IMR-90 (cell line): ENCODE results near the gene MLLT1. TPM values are rescaled to one million over a fixed set of nuclear protein-coding genes. Genes with fewer than 3 reads are reported as not detected.

ENCODE experiments used
- ATAC-seq: fragments of 200-7000 bp; cut with Tn5 transposase; 2 replicates; pipeline ENCODE4 v1.9.1; 2020; ENCODE audit warnings: low read depth, mild to moderate bottlenecking, moderate library complexity
- BruUV-seq: library from RNA; stranded (reverse); fragments of 400-500 nt; replicated peaks from 2 replicates; lab custom pipeline; 2021; lab: Mats Ljungman, UMichigan
- CTCF ChIA-PET: fragments of 300-600 bp; formaldehyde crosslinking; extraction: SDS; loops from one replicate; lab custom pipeline; 2021; ENCODE audit warnings: antibody characterized with exemption; lab: Yijun Ruan, JAX
- POLR2A ChIA-PET: fragments of 300-600 bp; sonication (Branson Sonifier 250); formaldehyde crosslinking; loops from one replicate; lab custom pipeline; 2022; ENCODE audit warnings: antibody characterized with exemption; ENCODE audit not compliant: unreplicated experiment; lab: Charles Lee
- DNase-seq: peaks from one replicate; pipeline ENCODE4 v3.0.0; 2013
- H2AFZ ChIP-seq: replicated peaks from 2 replicates; pipeline ENCODE3; 2013; ENCODE audit warnings: low read length, mild to moderate bottlenecking; ENCODE audit not compliant: poor library complexity
- H2AK5ac ChIP-seq: 2 replicates; pipeline ENCODE4 v1.6.1; 2013; ENCODE audit warnings: low read depth, low read length, inconsistent platforms
- H2AK9ac ChIP-seq: replicated peaks from 2 replicates; pipeline ENCODE3; 2013; ENCODE audit warnings: mild to moderate bottlenecking, low read depth, low read length, moderate library complexity; ENCODE audit not compliant: poor library complexity
- H2BK120ac ChIP-seq: 2 replicates; pipeline ENCODE4 v1.6.1; 2013; ENCODE audit warnings: low read depth, low read length, inconsistent platforms
- H2BK15ac ChIP-seq: 3 replicates; pipeline ENCODE4 v1.6.1; 2013; ENCODE audit warnings: low read depth, low read length, inconsistent platforms
- H2BK20ac ChIP-seq: 2 replicates; pipeline ENCODE4 v1.6.1; 2013; ENCODE audit warnings: low read depth, mild to moderate bottlenecking, inconsistent platforms, low read length, moderate library complexity
- H2BK5ac ChIP-seq: 2 replicates; pipeline ENCODE4 v1.6.1; 2013; ENCODE audit warnings: mild to moderate bottlenecking, low read depth, low read length, inconsistent platforms; ENCODE audit not compliant: poor library complexity, severe bottlenecking
- H3K14ac ChIP-seq: replicated peaks from 2 replicates; pipeline ENCODE4 v1.6.1; 2013; ENCODE audit warnings: low read depth, low read length, inconsistent platforms
- H3K18ac ChIP-seq: 2 replicates; pipeline ENCODE4 v1.6.1; 2013; ENCODE audit warnings: low read depth, low read length, control low read depth
- H3K23ac ChIP-seq: 2 replicates; pipeline ENCODE4 v1.6.1; 2013; ENCODE audit warnings: low read depth, low read length, inconsistent platforms
- H3K27ac ChIP-seq: 2 replicates; pipeline ENCODE4 v1.5.1; 2013; ENCODE audit warnings: mild to moderate bottlenecking, control low read depth, low read length; ENCODE audit not compliant: insufficient read depth
- H3K27me3 ChIP-seq: 2 replicates; pipeline ENCODE4 v1.6.1; 2013; ENCODE audit warnings: low read length; ENCODE audit not compliant: control insufficient read depth, insufficient read depth
- H3K36me3 ChIP-seq: 2 replicates; pipeline ENCODE4 v1.6.1; 2013; ENCODE audit warnings: low read length, mixed read lengths; ENCODE audit not compliant: control insufficient read depth, insufficient read depth
- H3K4ac ChIP-seq: 2 replicates; pipeline ENCODE4 v1.6.1; 2013; ENCODE audit warnings: low read depth, low read length, inconsistent platforms
- H3K4me1 ChIP-seq: 2 replicates; pipeline ENCODE4 v1.6.1; 2013; ENCODE audit warnings: low read length, mixed read lengths; ENCODE audit not compliant: control insufficient read depth, insufficient read depth
- H3K4me2 ChIP-seq: 2 replicates; pipeline ENCODE4 v1.6.1; 2013; ENCODE audit warnings: low read depth, mild to moderate bottlenecking, control low read depth, low read length, moderate library complexity
- H3K4me3 ChIP-seq: 2 replicates; pipeline ENCODE4 v1.5.1; 2013; ENCODE audit warnings: low read depth, mild to moderate bottlenecking, control low read depth, low read length, moderate library complexity; ENCODE audit not compliant: insufficient read depth
- H3K56ac ChIP-seq: 2 replicates; pipeline ENCODE4 v1.6.1; 2013; ENCODE audit warnings: low read length, inconsistent platforms; ENCODE audit not compliant: insufficient read depth; ENCODE audit errors: extremely low read depth
- H3K79me1 ChIP-seq, 2 experiments: 2 replicates each; pipeline ENCODE4 v1.6.1; 2013; ENCODE audit warnings: low read length in 2 of 2, inconsistent platforms in 1 of 2, low read depth in 1 of 2
- H3K9ac ChIP-seq: 2 replicates; pipeline ENCODE4 v1.6.1; 2013; ENCODE audit warnings: low read depth, low read length, control low read depth
- H3K9me1 ChIP-seq: 2 replicates; pipeline ENCODE4 v1.6.1; 2013; ENCODE audit warnings: low read length, inconsistent platforms; ENCODE audit not compliant: insufficient read depth
- H3K9me3 ChIP-seq: 2 replicates; pipeline ENCODE4 v1.6.1; 2013; ENCODE audit warnings: low read length; ENCODE audit not compliant: control insufficient read depth, insufficient read depth
- H4K20me1 ChIP-seq: 2 replicates; pipeline ENCODE4 v1.6.1; 2013; ENCODE audit warnings: low read length, inconsistent platforms; ENCODE audit not compliant: insufficient read depth
- H4K5ac ChIP-seq: 2 replicates; pipeline ENCODE4 v1.6.1; 2013; ENCODE audit warnings: mild to moderate bottlenecking, low read depth, low read length, control low read depth
- H4K8ac ChIP-seq, 2 experiments: 2 replicates each; pipeline ENCODE4 v1.6.1; 2013; ENCODE audit warnings: low read depth in 2 of 2, low read length in 2 of 2, control low read depth in 1 of 2, inconsistent platforms in 1 of 2
- H4K91ac ChIP-seq: 2 replicates; pipeline ENCODE4 v1.6.1; 2013; ENCODE audit warnings: low read depth, low read length, inconsistent platforms; ENCODE audit not compliant: insufficient read depth
- CHD1 ChIP-seq: IDR thresholded peaks from 2 replicates; pipeline ENCODE4 v1.6.1; 2012; ENCODE audit warnings: low read depth, low read length, improper control_type of control experiment
- MXI1 ChIP-seq: IDR thresholded peaks from 2 replicates; pipeline ENCODE4 v1.6.1; 2012; ENCODE audit warnings: low read depth, mild to moderate bottlenecking, low read length, moderate library complexity, borderline replicate concordance
- NFE2L2 ChIP-seq: fragments of 150-350 bp; IDR thresholded peaks from 2 replicates; pipeline ENCODE4 v1.6.1; 2016; ENCODE audit warnings: low read depth, mild to moderate bottlenecking, low read length
- WGBS, 2 experiments: methylation state at CpG; one replicate each; pipeline versions ENCODE4 v1.1.5 to v1.1.7; 2013; ENCODE audit warnings: missing lambda C conversion rate in 2 of 2; ENCODE audit not compliant: insufficient read length in 1 of 2; ENCODE audit errors: extremely low coverage in 2 of 2; 5-methylcytosine and 5-hydroxymethylcytosine counted together
- dilution Hi-C: fragments of 300-500 bp; cut with HindIII; formaldehyde crosslinking; loops from one replicate; pipeline ENCODE4 v1.14.3; 2018; ENCODE audit warnings: low sequenced_read_pairs; ENCODE audit not compliant: unreplicated experiment
- in situ Hi-C: fragments of 300-500 bp; cut with MboI; formaldehyde crosslinking; loops from 3 replicates; pipeline ENCODE4 v1.14.3; 2019; ENCODE audit warnings: low sequenced_read_pairs, inconsistent platforms, mixed read lengths
- intact Hi-C: fragments of 100-400 bp; cut with micrococcal nuclease; formaldehyde crosslinking; loops from 2 replicates; pipeline ENCODE4 v1.10.0; 2022
- polyA plus RNA-seq, 3 experiments: library from polyadenylated mRNA; depleted of rRNA; stranded (reverse); fragments of >200 nt; gene quantifications; 2 replicates each; pipeline ENCODE4 v1.2.3, GENCODE V29; 2012; ENCODE audit warnings: low replicate concordance in 1 of 3
- total RNA-seq: library from RNA; depleted of rRNA; stranded (reverse); fragments of >200 nt; gene quantifications from 2 replicates; pipeline ENCODE4 v1.2.3, GENCODE V29; 2012

Gene MLLT1
- total and polyA plus RNA-seq, 2 of the 4 experiments (the other 2 are of a cell fraction) = 1.3 to 30.6 TPM

DNA sequence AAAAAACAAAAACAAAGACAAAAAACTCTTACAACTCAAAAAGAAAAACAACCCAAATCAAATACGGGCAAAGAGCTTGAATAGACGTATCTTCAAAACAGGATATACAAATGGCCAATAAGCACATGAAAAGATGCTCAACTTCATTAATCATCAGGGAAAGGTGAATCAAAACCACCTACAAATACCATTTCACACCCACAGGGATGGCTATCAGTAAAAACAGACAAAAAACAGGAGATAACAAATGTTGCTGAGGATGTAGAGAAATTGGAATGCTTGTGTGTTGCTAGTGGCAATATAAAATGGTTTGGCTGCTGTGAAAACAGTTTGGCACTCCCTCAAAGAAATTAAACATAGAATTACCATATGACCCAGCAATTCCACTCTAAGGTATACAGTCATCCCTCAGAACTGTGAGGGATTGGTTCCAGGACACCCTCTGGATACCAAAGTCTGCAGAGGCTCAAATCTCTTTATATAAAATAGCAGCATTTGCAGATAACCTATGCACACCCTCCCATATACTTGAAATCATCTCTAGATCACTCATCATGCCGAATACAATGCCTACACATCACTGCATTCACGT lies 29.7 kb downstream of the MLLT1 start:
- Histone ChIP-seq H3K79me1 (peaks cover 44 to 83% of the 10 kb centered on the region in 2 experiments), H3K9me3 (no peaks in the 10 kb centered on the region), H4K91ac (no peak overlapping the region), H3K4me3 (no peak overlapping the region), H4K8ac (0 out of 4 replicates have a peak overlapping the region, but pooled peaks of 1 of the 2 experiments have one; percentile 18), H3K9ac (no peak overlapping the region), H2BK5ac (peak overlapping the region; percentile 5), H2AFZ (no peak overlapping the region), H2AK5ac (no peak overlapping the region), H2AK9ac (no peak overlapping the region), H3K4me1 (peaks cover 14% of the 10 kb centered on the region), H3K14ac (no peak overlapping the region), H3K27me3 (no peaks in the 10 kb centered on the region), H3K18ac (no peak overlapping the region), H3K27ac (no peak overlapping the region), H2BK15ac (no peak overlapping the region), H3K9me1 (peaks cover 13% of the 10 kb centered on the region), H3K4ac (no peak overlapping the region), H3K23ac (no peak overlapping the region), H3K36me3 (peaks cover 19% of the 10 kb centered on the region), H4K20me1 (peaks cover 72% of the 10 kb centered on the region), H2BK20ac (no peak overlapping the region), H3K56ac (no peak overlapping the region), H3K4me2 (peak overlapping the region; percentile 28; the same call in 1 of the 2 replicates), H2BK120ac (no peak overlapping the region), H4K5ac (no peak overlapping the region)
- ATAC-seq (peak; percentile 91), DNase-seq (peak; percentile 80)
- CTCF ChIA-PET = no interaction called here
- WGBS, 2 experiments = no CpG with 5 or more reads among the region's 4 CpGs
- intact Hi-C loops (no loop called here), dilution Hi-C loops (no loop called here), in situ Hi-C loops (no loop called here)
- TF ChIP-seq CHD1 (no peak), MXI1 (no peak), NFE2L2 (0 out of 2 replicates have a peak, but pooled peaks have one; percentile 15)
- POLR2A ChIA-PET = no interaction called here
- BruUV-seq = no TSS peak
